Trophoblast cell (in vitro differentiated cells and primary cell): ENCODE measurements around the gene PDIA4.

Experiments
- DNase-seq, 2 donors: peaks; one replicate each; pipeline ENCODE4 v3.0.0-alpha.2; 2016
- H2AFZ ChIP-seq: 2 replicates; pipeline ENCODE4 v1.6.1; 2013; ENCODE audit warnings: low read length, moderate library complexity, mild to moderate bottlenecking; ENCODE audit not compliant: insufficient read depth, poor library complexity
- H2AK5ac ChIP-seq: 2 replicates; pipeline ENCODE4 v1.6.1; 2013; ENCODE audit warnings: mild to moderate bottlenecking, low read length
- H2BK120ac ChIP-seq: 2 replicates; pipeline ENCODE4 v1.6.1; 2013; ENCODE audit warnings: low read length, mild to moderate bottlenecking, moderate library complexity; ENCODE audit not compliant: insufficient read depth, poor library complexity
- H2BK12ac ChIP-seq: 2 replicates; pipeline ENCODE4 v1.6.1; 2013; ENCODE audit warnings: mild to moderate bottlenecking, low read length, moderate library complexity
- H2BK5ac ChIP-seq: 2 replicates; pipeline ENCODE4 v1.6.1; 2013; ENCODE audit warnings: low read length, low read depth, moderate library complexity, mild to moderate bottlenecking; ENCODE audit not compliant: poor library complexity
- H3K14ac ChIP-seq: 2 replicates; pipeline ENCODE4 v1.6.1; 2013; ENCODE audit warnings: mild to moderate bottlenecking, low read length
- H3K18ac ChIP-seq: 2 replicates; pipeline ENCODE4 v1.6.1; 2013; ENCODE audit warnings: mild to moderate bottlenecking, low read length
- H3K23ac ChIP-seq: 2 replicates; pipeline ENCODE4 v1.6.1; 2013; ENCODE audit warnings: low read length
- H3K27ac ChIP-seq: 2 replicates; pipeline ENCODE4 v1.5.1; 2013; ENCODE audit warnings: low read depth, mild to moderate bottlenecking, inconsistent platforms, low read length, moderate library complexity
- H3K27me3 ChIP-seq: 2 replicates; pipeline ENCODE4 v1.6.1; 2013; ENCODE audit warnings: inconsistent platforms, mild to moderate bottlenecking, low read length, moderate library complexity; ENCODE audit not compliant: insufficient read depth
- H3K36me3 ChIP-seq, 2 experiments: 1 replicate in 1 of 2; 2 replicates in 1 of 2; pipeline ENCODE4 v1.6.1; 2013; ENCODE audit warnings: low read length in 2 of 2, mild to moderate bottlenecking in 2 of 2, moderate library complexity in 1 of 2; ENCODE audit not compliant: insufficient read depth in 2 of 2, control insufficient read depth in 1 of 2
- H3K4ac ChIP-seq: 2 replicates; pipeline ENCODE4 v1.6.1; 2013; ENCODE audit warnings: low read depth, mild to moderate bottlenecking, low read length, moderate library complexity
- H3K4me1 ChIP-seq, 2 experiments: 1 replicate in 1 of 2; 2 replicates in 1 of 2; pipeline ENCODE4 v1.6.1; 2013; ENCODE audit warnings: low read length in 2 of 2, mild to moderate bottlenecking in 2 of 2, moderate library complexity in 1 of 2; ENCODE audit not compliant: insufficient read depth in 2 of 2, control insufficient read depth in 1 of 2
- H3K4me2 ChIP-seq: 2 replicates; pipeline ENCODE4 v1.6.1; 2013; ENCODE audit warnings: inconsistent platforms, mild to moderate bottlenecking, low read length, moderate library complexity
- H3K4me3 ChIP-seq: 2 replicates; pipeline ENCODE4 v1.5.1; 2013; ENCODE audit warnings: mild to moderate bottlenecking, low read depth, low read length, inconsistent platforms
- H3K79me1 ChIP-seq: one replicate; pipeline ENCODE4 v1.6.1; 2013; ENCODE audit warnings: low read length
- H3K79me2 ChIP-seq: 2 replicates; pipeline ENCODE4 v1.6.1; 2013; ENCODE audit warnings: low read length, mild to moderate bottlenecking; ENCODE audit not compliant: control insufficient read depth, insufficient read depth, poor library complexity
- H3K9ac ChIP-seq: 2 replicates; pipeline ENCODE4 v1.6.1; 2013; ENCODE audit warnings: mild to moderate bottlenecking, low read length
- H3K9me3 ChIP-seq: 2 replicates; pipeline ENCODE4 v1.6.1; 2013; ENCODE audit warnings: low read depth, mild to moderate bottlenecking, control low read depth, inconsistent platforms, low read length; ENCODE audit not compliant: insufficient read depth
- H4K12ac ChIP-seq: 2 replicates; pipeline ENCODE4 v1.6.1; 2013; ENCODE audit warnings: low read depth, mild to moderate bottlenecking, low read length, moderate library complexity
- H4K8ac ChIP-seq: 2 replicates; pipeline ENCODE4 v1.6.1; 2013; ENCODE audit warnings: low read depth, mild to moderate bottlenecking, low read length, moderate library complexity
- H4K91ac ChIP-seq: one replicate; pipeline ENCODE4 v1.6.1; 2013; ENCODE audit warnings: low read depth, mild to moderate bottlenecking, low read length, moderate library complexity
- WGBS: extraction: QIAGEN DNeasy Blood & Tissue Kit; methylation state at CpG from one replicate; pipeline ENCODE4 v1.1.7; 2013; ENCODE audit warnings: missing lambda C conversion rate; ENCODE audit not compliant: insufficient read length, insufficient coverage; ENCODE audit errors: extremely low coverage; 5-methylcytosine and 5-hydroxymethylcytosine counted together

Gene PDIA4

DNA sequence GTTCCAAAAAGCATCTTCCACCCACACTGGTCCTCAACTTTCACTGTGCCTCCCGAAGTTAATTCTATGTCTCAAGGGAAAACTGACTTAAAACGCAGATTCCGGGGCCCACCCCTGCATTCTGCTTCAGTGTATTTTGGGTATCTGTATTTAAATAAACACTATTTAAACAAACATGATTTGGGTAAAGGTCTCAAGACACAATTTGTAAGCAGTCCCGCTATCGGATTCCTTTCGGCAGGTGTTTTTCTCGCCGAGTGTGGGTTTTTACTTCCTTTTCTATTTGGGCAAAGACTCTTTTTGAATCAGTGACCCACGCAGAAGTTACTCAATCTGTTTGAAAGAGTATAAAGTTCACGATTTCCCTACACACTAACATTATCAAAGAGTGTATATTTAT, 1.2 kb downstream of the PDIA4 start:
- no peaks in the 10 kb centered on the region for H3K9me3 ChIP-seq
- no peak overlapping the region for H4K8ac ChIP-seq
- H2AK5ac ChIP-seq: no peak overlapping the region
- no peak overlapping the region for H3K18ac ChIP-seq
- no peaks in the 10 kb centered on the region for H3K27me3 ChIP-seq
- no peak overlapping the region for H2AFZ ChIP-seq
- peak overlapping the region; percentile 24 for H3K4me2 ChIP-seq
- no peak overlapping the region for H3K4me3 ChIP-seq
- peak overlapping the region; percentile 43 for H3K4ac ChIP-seq
- DNase-seq: no peak
- H3K36me3 ChIP-seq: peaks cover 6 to 10% of the 10 kb centered on the region in 2 experiments
- peaks cover 4 to 15% of the 10 kb centered on the region in 2 experiments for H3K4me1 ChIP-seq
- no peak overlapping the region for H3K27ac ChIP-seq
- H3K9ac ChIP-seq: no peak overlapping the region
- no peak overlapping the region for H3K14ac ChIP-seq
- no peak overlapping the region for H4K12ac ChIP-seq
- H3K79me1 ChIP-seq: peaks cover 8% of the 10 kb centered on the region
- no peak overlapping the region for H2BK120ac ChIP-seq
- no CpG with 5 or more reads among the region's 10 CpGs for WGBS
- no peak overlapping the region for H4K91ac ChIP-seq
- no peak overlapping the region for H2BK12ac ChIP-seq
- H3K79me2 ChIP-seq: peaks cover 15% of the 10 kb centered on the region
- no peak overlapping the region for H2BK5ac ChIP-seq
- H3K23ac ChIP-seq: no peak overlapping the region

DNA sequence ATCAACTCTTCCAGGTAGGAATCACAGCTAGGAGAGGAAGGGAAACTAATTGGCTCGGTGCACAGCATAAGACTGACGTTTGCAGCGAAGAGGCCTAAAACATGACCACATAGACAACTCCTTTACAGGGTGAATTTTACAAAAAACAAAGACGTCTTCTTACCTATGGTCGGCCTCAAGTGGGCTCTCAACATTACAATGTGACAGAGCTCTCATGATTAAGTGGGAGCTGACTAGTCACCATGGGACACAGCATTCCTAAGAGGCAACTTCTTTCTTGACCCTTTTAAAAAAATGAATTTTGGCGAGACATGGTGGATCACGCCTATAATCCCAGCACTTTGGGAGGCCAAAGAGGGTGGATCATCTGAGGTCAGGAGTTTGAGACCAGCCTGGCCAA, 4.6 kb downstream of the PDIA4 start:
- Histone ChIP-seq H3K23ac (no peak overlapping the region), H3K79me1 (peaks cover 8% of the 10 kb centered on the region), H4K8ac (no peak overlapping the region), H3K4me3 (no peak overlapping the region), H2BK5ac (peak overlapping the region; percentile 35), H2BK12ac (peak overlapping the region; percentile 38), H2BK120ac (peak overlapping the region; percentile 22), H3K18ac (peak overlapping the region; percentile 54), H3K14ac (no peak overlapping the region), H3K27ac (no peak overlapping the region), H3K9me3 (no peaks in the 10 kb centered on the region), H3K4ac (peak overlapping the region; percentile 71), H3K27me3 (no peaks in the 10 kb centered on the region), H4K91ac (no peak overlapping the region), H4K12ac (no peak overlapping the region), H3K4me1 (peaks cover 4 to 15% of the 10 kb centered on the region in 2 experiments), H2AFZ (no peak overlapping the region), H3K36me3 (peaks cover 21 to 26% of the 10 kb centered on the region in 2 experiments), H3K9ac (no peak overlapping the region), H3K4me2 (no peak overlapping the region), H3K79me2 (peaks cover 15% of the 10 kb centered on the region), H2AK5ac (no peak overlapping the region)
- no peak for DNase-seq
- WGBS: no CpG with 5 or more reads among the region's 7 CpGs

DNA sequence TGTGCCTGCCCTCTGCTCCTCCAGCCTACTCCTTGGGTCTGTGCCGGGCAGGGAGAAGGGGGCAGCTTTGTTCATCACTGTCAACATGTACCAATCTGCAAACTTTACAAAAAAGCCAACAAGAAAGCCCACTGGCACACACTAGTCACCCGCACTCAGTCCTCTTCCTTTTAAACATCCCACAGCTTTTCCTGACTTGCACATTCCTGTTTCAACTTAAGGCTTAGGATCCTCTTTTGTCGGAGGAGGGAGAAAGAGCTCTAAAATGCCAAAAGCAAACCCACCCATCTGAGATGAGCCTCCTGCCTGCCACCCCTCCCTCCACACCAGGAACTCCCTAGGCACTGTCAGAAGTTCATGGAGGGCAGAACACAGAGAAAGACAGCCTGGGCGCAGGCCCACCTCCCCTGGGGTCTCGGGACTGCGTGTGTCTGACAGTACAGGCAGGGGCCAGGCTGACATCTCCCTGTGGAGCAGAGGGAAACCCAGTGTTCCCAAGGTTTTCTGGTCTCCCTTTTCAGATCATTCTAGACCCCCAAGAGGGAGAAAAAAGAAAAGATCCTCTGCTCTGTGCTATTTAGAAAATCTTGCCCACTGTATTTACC, 5.4 kb downstream of the PDIA4 start:
- Histone ChIP-seq H3K18ac (peak overlapping the region; percentile 71), H3K4me2 (no peak overlapping the region), H3K36me3 (peaks cover 25 to 31% of the 10 kb centered on the region in 2 experiments), H3K9me3 (no peaks in the 10 kb centered on the region), H4K8ac (peak overlapping the region; percentile 13), H2BK120ac (no peak overlapping the region), H3K9ac (no peak overlapping the region), H3K14ac (no peak overlapping the region), H3K27me3 (no peaks in the 10 kb centered on the region), H3K23ac (no peak overlapping the region), H3K79me1 (peaks cover 3% of the 10 kb centered on the region), H3K27ac (no peak overlapping the region), H2BK5ac (no peak overlapping the region), H4K91ac (no peak overlapping the region), H3K79me2 (peaks cover 11% of the 10 kb centered on the region), H3K4me1 (peaks cover 4 to 15% of the 10 kb centered on the region in 2 experiments), H3K4me3 (no peak overlapping the region), H2AFZ (no peak overlapping the region), H2BK12ac (peak overlapping the region; percentile 47), H4K12ac (peak overlapping the region; percentile 57), H2AK5ac (no peak overlapping the region), H3K4ac (peak overlapping the region; percentile 66)
- WGBS: no CpG with 5 or more reads among the region's 6 CpGs
- no peak for DNase-seq

DNA sequence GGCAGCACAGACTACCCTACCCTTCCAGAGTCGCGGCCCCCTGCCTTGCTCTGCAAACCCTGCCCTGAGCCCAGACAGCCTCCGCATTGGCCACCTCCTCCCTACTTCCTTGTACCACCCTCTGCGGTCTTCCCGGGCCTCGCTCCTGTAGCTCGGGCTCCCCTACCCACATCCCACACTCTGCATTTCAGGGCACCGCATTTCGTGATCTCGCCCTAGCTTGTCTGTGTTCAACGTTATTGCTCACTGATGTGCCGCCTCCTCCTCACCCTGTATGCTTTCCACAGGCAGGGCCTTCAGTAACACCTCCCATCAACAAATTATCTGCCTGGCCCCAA, 6.6 kb downstream of the PDIA4 start:
- Histone ChIP-seq H4K91ac (no peak overlapping the region), H4K8ac (no peak overlapping the region), H3K4ac (no peak overlapping the region), H2AFZ (no peak overlapping the region), H3K79me2 (peaks cover 8% of the 10 kb centered on the region), H3K36me3 (peaks cover 30 to 39% of the 10 kb centered on the region in 2 experiments), H3K27ac (no peak overlapping the region), H2BK12ac (no peak overlapping the region), H3K4me2 (no peak overlapping the region), H3K9ac (peak overlapping the region; percentile 52), H3K4me3 (no peak overlapping the region), H3K23ac (no peak overlapping the region), H3K4me1 (peaks cover 4 to 14% of the 10 kb centered on the region in 2 experiments), H2BK5ac (no peak overlapping the region), H3K14ac (no peak overlapping the region), H2AK5ac (no peak overlapping the region), H4K12ac (no peak overlapping the region), H2BK120ac (no peak overlapping the region), H3K18ac (no peak overlapping the region), H3K9me3 (no peaks in the 10 kb centered on the region), H3K79me1 (no peaks in the 10 kb centered on the region), H3K27me3 (no peaks in the 10 kb centered on the region)
- WGBS: no CpG with 5 or more reads among the region's 12 CpGs
- DNase-seq: no peak
